Nephron (organoid): ENCODE results near the gene RRP9.

Experiments used
- H3K27ac Mint-ChIP-seq, 3 experiments: 2 replicates each; pipeline ENCODE4 v1.8.0; 2020; ENCODE audit warnings: mixed read lengths in 3 of 3, mild to moderate bottlenecking in 2 of 3, moderate library complexity in 1 of 3
- H3K27me3 Mint-ChIP-seq: 2 replicates; pipeline ENCODE4 v1.8.0; 2021; ENCODE audit warnings: low read depth, mild to moderate bottlenecking, moderate library complexity, mixed read lengths
- H3K36me3 Mint-ChIP-seq: 2 replicates; pipeline ENCODE4 v1.8.0; 2020; ENCODE audit warnings: low read depth, mixed read lengths
- H3K4me1 Mint-ChIP-seq: 2 replicates; pipeline ENCODE4 v1.8.0; 2020; ENCODE audit warnings: mixed read lengths
- H3K4me3 Mint-ChIP-seq, 3 experiments: 2 replicates each; pipeline ENCODE4 v1.8.0; 2020; ENCODE audit warnings: mild to moderate bottlenecking in 3 of 3, mixed read lengths in 3 of 3, moderate library complexity in 2 of 3
- H3K9me3 Mint-ChIP-seq: 2 replicates; pipeline ENCODE4 v1.8.0; 2020; ENCODE audit warnings: mixed read lengths
- TF ChIP-seq, protein P1 (sequence below), 3 experiments: fragments of 200-600 bp; sonication (generic); IDR thresholded peaks; one replicate each; pipeline ENCODE4 v1.5.0; 2021; ENCODE audit warnings: antibody characterized with exemption in 3 of 3; ENCODE audit not compliant: unreplicated experiment in 3 of 3

RRP9 gene

DNA sequence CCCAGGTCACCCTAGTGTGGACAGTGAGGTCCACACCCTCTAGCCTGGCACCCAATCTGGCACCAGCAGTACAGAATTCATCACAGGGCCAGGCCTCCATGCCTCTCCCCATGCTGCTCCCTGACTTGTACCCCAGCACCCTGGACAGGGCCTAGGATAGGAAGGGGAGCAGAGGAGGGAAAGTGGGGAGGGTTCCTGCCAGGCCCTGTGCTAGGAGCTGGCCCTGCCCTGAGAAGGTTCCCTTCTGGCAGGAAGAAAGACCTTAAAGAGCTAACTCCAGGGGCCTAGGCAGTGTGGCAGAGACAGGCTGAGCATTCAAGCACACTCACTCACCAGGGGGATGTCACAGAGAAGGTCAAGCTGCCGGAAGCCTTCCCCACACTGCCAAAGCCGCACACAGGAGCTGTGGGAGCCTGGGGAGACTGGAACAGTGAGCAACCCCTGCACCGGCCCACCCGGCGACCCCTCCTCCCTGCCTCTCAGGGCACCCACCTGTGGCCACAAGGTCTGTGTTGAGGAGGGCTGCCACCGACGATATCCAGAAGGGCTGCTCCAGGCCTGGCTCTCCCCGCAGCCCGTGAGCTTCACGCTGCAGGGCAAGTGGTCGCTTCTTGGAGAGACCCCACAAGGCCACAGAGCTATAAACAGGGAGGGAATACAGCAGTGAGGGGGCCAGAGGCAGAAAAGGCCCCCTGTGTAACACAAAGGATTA lies 7.4 kb downstream of the RRP9 start:
- TF ChIP-seq, protein P1, sequence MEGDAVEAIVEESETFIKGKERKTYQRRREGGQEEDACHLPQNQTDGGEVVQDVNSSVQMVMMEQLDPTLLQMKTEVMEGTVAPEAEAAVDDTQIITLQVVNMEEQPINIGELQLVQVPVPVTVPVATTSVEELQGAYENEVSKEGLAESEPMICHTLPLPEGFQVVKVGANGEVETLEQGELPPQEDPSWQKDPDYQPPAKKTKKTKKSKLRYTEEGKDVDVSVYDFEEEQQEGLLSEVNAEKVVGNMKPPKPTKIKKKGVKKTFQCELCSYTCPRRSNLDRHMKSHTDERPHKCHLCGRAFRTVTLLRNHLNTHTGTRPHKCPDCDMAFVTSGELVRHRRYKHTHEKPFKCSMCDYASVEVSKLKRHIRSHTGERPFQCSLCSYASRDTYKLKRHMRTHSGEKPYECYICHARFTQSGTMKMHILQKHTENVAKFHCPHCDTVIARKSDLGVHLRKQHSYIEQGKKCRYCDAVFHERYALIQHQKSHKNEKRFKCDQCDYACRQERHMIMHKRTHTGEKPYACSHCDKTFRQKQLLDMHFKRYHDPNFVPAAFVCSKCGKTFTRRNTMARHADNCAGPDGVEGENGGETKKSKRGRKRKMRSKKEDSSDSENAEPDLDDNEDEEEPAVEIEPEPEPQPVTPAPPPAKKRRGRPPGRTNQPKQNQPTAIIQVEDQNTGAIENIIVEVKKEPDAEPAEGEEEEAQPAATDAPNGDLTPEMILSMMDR (IDR thresholded peaks at IDR 0.05; ENCODE audit: unreplicated experiment in 3 of 3) = no peak
- H3K9me3 Mint-ChIP-seq = no peaks in the 10 kb centered on the region
- peaks cover 3% of the 10 kb centered on the region for H3K4me1 Mint-ChIP-seq
- peaks cover 39% of the 10 kb centered on the region for H3K36me3 Mint-ChIP-seq
- no peaks in the 10 kb centered on the region for H3K27me3 Mint-ChIP-seq
- H3K27ac Mint-ChIP-seq = no peak overlapping the region
- H3K4me3 Mint-ChIP-seq = no peak overlapping the region

DNA sequence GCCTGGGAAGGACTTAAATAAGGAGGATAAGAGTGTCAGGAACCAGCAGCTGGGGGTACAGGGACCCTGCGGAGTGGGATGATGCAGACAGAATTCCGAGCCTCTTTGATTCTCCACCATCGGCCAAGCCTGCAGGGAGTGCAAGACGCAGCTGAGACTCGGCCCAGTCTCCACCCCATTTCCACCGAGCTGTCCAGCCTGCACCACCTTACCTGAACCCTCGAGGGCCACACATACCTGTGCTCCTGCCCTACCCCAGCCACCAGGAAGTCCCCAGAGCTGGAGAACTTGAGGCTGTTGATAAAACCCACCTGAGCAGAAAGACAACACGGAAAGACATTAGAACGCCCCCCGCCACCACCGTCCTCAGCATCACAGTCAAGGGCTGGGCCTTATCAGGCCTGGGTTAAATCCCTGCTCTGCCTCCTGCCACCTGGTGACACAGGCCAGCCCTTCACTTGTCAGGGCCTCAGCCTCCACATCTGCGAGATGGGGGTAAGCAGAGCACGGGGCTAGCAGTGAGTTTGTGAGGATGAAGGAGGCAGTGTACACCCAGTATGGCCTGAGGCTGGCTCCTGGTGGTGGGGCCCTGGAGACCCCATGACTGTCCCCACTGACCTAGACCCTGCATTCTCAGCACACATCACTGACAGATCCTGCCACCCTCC lies 8.1 kb downstream of the RRP9 start:
- Mint-ChIP-seq H3K4me3 (no peak overlapping the region), H3K4me1 (no peaks in the 10 kb centered on the region), H3K9me3 (no peaks in the 10 kb centered on the region), H3K27ac (no peak overlapping the region), H3K36me3 (peaks cover 39% of the 10 kb centered on the region), H3K27me3 (no peaks in the 10 kb centered on the region)
- TF ChIP-seq, protein P1 (IDR thresholded peaks at IDR 0.05; ENCODE audit: unreplicated experiment in 3 of 3) = no peak

DNA sequence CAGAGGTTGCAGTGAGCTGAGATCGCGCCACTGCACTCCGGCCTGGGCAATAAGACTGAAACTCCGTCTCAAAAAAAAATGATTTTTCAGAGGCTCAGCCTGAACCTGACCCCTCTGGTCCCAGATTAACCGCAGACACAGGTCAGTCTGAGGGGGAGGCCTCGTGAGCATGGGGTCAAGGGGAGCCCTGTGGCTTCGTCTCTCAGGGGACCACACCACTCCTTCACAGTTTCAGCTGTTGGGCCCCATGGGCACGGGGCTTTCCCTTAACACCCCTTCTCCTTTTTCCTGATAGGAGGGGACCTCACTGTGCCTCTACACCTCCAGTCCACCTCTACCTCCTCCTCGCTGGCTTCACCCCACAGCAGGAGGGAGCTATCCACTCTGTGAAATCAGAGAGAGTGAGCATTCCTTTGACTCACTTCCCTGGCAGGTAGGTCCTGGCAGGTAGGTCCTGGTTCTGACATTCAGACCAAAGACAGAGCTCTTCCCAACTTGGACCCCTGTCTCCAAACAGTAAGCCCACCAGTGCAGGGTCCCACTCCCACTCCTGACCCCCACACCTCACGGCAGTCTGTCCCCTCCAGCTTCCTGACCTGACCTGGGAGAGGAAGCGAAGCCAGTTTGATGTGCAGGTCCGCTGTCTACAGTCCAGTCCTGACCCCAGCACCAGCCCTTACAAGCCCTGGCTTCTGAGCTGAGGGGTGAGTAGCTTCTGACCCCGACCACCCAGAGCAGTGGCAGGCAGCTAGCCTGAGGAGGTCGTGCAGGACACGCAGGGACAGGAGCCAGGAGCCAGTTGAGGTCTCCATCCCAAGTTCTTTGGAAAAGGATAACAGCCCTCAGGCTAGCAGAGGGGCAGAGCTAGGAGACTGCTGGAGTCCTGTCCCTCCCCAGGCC lies 9.0 kb downstream of the RRP9 start:
- Mint-ChIP-seq H3K27me3 (no peaks in the 10 kb centered on the region), H3K9me3 (no peaks in the 10 kb centered on the region), H3K27ac (no peak overlapping the region), H3K36me3 (peaks cover 39% of the 10 kb centered on the region), H3K4me1 (no peaks in the 10 kb centered on the region), H3K4me3 (no peak overlapping the region)
- TF ChIP-seq, protein P1 (IDR thresholded peaks at IDR 0.05; ENCODE audit: unreplicated experiment in 3 of 3) = no peak

DNA sequence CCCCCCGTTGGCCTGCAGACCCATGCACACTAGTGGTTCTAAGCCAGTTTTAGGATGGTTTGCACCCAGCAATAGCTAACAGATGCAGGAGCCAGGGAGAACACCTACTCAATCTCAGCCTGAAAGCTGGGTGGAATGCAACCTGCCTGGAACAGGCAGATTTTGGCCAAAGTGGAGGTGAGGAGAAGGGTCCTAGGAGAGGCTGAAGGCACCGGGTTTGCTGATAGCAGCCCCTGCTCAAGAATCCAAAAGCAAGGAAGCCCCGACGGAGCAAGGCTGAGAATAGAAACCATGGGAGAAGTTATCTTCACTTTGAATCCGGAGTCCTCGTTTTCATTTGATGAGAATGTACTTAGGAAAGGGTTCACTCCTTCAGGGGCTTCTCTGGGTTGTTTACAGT lies 9.9 kb downstream of the RRP9 start:
- TF ChIP-seq, protein P1 (IDR thresholded peaks at IDR 0.05; ENCODE audit: unreplicated experiment in 3 of 3) = no peak
- no peak overlapping the region for H3K27ac Mint-ChIP-seq
- H3K4me1 Mint-ChIP-seq = no peaks in the 10 kb centered on the region
- H3K9me3 Mint-ChIP-seq = no peaks in the 10 kb centered on the region
- H3K4me3 Mint-ChIP-seq = no peak overlapping the region
- H3K27me3 Mint-ChIP-seq = no peaks in the 10 kb centered on the region
- H3K36me3 Mint-ChIP-seq = peaks cover 31% of the 10 kb centered on the region

DNA sequence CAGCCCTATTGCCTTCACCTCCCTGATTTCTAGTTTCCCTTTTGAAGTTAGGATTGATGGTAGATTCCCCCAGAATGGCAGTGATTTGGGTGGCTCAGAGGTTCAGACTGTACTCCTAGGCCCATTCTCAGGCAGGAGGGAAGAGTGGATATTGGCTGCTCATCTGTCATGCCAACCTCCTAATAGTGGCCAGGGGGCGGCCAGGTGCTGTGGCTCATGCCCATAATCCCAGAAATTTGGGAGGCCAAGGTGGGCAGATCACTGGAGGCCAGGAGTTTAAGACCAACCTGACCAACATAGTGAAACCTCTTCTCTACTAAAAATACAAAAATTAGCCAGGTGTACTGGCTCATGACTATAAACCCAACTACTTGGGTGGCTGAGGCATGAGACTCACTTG lies 11.3 kb downstream of the RRP9 start:
- Mint-ChIP-seq H3K4me3 (no peak overlapping the region), H3K4me1 (no peaks in the 10 kb centered on the region), H3K27ac (no peak overlapping the region), H3K27me3 (no peaks in the 10 kb centered on the region), H3K9me3 (no peaks in the 10 kb centered on the region), H3K36me3 (peaks cover 27% of the 10 kb centered on the region)
- TF ChIP-seq, protein P1 (IDR thresholded peaks at IDR 0.05; ENCODE audit: unreplicated experiment in 3 of 3) = no peak
